Epithelial cell of esophagus (primary cell): ENCODE data around the gene XPC.

ENCODE experiments used
- DNase-seq: peaks from one replicate; pipeline ENCODE4 v3.0.0; 2010; ENCODE audit warnings: low read depth
- H3K4me3 ChIP-seq: 2 replicates; pipeline ENCODE4 v1.5.1; 2011; ENCODE audit warnings: mild to moderate bottlenecking, low read length, control low read depth
- CTCF ChIP-seq: IDR thresholded peaks from 2 replicates; pipeline ENCODE4 v1.5.1; 2011; ENCODE audit warnings: low read depth, mild to moderate bottlenecking, low read length, control low read depth, inconsistent platforms; ENCODE audit not compliant: insufficient read depth; ENCODE audit errors: missing control alignments

The XPC gene

GRCh38 chr3:14145236-14145635 lies 33.2 kb downstream of the XPC start:
- no peak overlapping the region for H3K4me3 ChIP-seq
- DNase-seq: no peak
- no peak for TF ChIP-seq CTCF

GRCh38 chr3:14144423-14145075 lies 33.9 kb downstream of the XPC start:
- no peak overlapping the region for H3K4me3 ChIP-seq
- no peak for TF ChIP-seq CTCF
- peak; percentile 96 for DNase-seq

- peak; percentile 86 for DNase-seq
- no peak overlapping the region for H3K4me3 ChIP-seq
- TF ChIP-seq CTCF: no peak
Measured at GRCh38 chr3:14143271-14144225, 34.9 kb downstream of the XPC start.

GRCh38 chr3:14142567-14143270 lies 35.7 kb downstream of the XPC start:
- TF ChIP-seq CTCF: no peak
- H3K4me3 ChIP-seq: no peak overlapping the region
- peak; percentile 29 for DNase-seq

GRCh38 chr3:14141602-14142341 lies 36.6 kb downstream of the XPC start:
- DNase-seq: no peak
- TF ChIP-seq CTCF: no peak
- no peak overlapping the region for H3K4me3 ChIP-seq

GRCh38 chr3:14141144-14141543 lies 37.3 kb downstream of the XPC start:
- TF ChIP-seq CTCF: no peak
- no peak for DNase-seq
- H3K4me3 ChIP-seq: no peak overlapping the region
